ENCODE data around the gene PRDM15. TPM values are rescaled to one million over a fixed set of nuclear protein-coding genes. Genes with fewer than 3 reads are reported as not detected.

Gene PRDM15
- total and polyA plus RNA-seq, 4 donors: 1.2 to 5.7 (median 2.1) TPM

- Histone ChIP-seq H3K4me1 (ENCODE audit: control insufficient read depth in 4 of 4, insufficient read depth in 4 of 4, low read length in 3 of 4) (no peaks in the 10 kb centered on the region), H3K27me3 (ENCODE audit: control insufficient read depth in 4 of 4, insufficient read depth in 4 of 4, low read length in 3 of 4) (no peaks in the 10 kb centered on the region), H3K9me3 (ENCODE audit: control insufficient read depth in 4 of 4, low read length in 3 of 4) (no peaks in the 10 kb centered on the region), H3K4me3 (ENCODE audit: low read depth in 1 of 3, low read length in 3 of 3) (no peak overlapping the region), H3K27ac (ENCODE audit: low read depth in 1 of 2, low read length in 2 of 2) (no peak overlapping the region), H3K9ac (ENCODE audit: low read depth in 1 of 2, low read length in 2 of 2) (no peak overlapping the region), H3K36me3 (ENCODE audit: control insufficient read depth in 4 of 4, insufficient read depth in 3 of 4, low read depth in 1 of 4, low read length in 3 of 4) (peaks cover 0 to 15% (median 5%) of the 10 kb centered on the region in 4 donors)
- 89% methylated on average over 13 of the region's 13 CpGs for WGBS
- TF ChIP-seq HNF4A (conservative IDR thresholded peaks at IDR 0.05) (no peak), FOXA1 (IDR thresholded peaks at IDR 0.05) (no peak), HNF4G (IDR thresholded peaks at IDR 0.05) (no peak), ATF3 (IDR thresholded peaks at IDR 0.05) (no peak), RAD21 (IDR thresholded peaks at IDR 0.05) (no peak), GABPA (IDR thresholded peaks at IDR 0.05 in 1 of 2, conservative IDR thresholded peaks at IDR 0.05 in 1 of 2) (no peak), TAF1 (conservative IDR thresholded peaks at IDR 0.05) (no peak), NR2F2 (IDR thresholded peaks at IDR 0.05) (no peak), YY1 (IDR thresholded peaks at IDR 0.05) (no peak), ZBTB33 (IDR thresholded peaks at IDR 0.05) (no peak)
- DNase-seq (ENCODE audit: low spot score): no peak
Observed at GRCh38 chr21:41803316-41803715, 75.8 kb downstream of the PRDM15 start.

- Histone ChIP-seq H3K4me1 (ENCODE audit: control insufficient read depth in 4 of 4, insufficient read depth in 4 of 4, low read length in 3 of 4) (no peaks in the 10 kb centered on the region), H3K9ac (ENCODE audit: low read depth in 1 of 2, low read length in 2 of 2) (no peak overlapping the region), H3K27me3 (ENCODE audit: control insufficient read depth in 4 of 4, insufficient read depth in 4 of 4, low read length in 3 of 4) (no peaks in the 10 kb centered on the region), H3K4me3 (ENCODE audit: low read depth in 1 of 3, low read length in 3 of 3) (no peak overlapping the region), H3K27ac (ENCODE audit: low read depth in 1 of 2, low read length in 2 of 2) (no peak overlapping the region), H3K9me3 (ENCODE audit: control insufficient read depth in 4 of 4, low read length in 3 of 4) (no peaks in the 10 kb centered on the region), H3K36me3 (ENCODE audit: control insufficient read depth in 4 of 4, insufficient read depth in 3 of 4, low read depth in 1 of 4, low read length in 3 of 4) (peaks cover 0 to 17% (median 5%) of the 10 kb centered on the region in 4 donors)
- 75% methylated on average over 19 of the region's 19 CpGs for WGBS
- no peak for TF ChIP-seq TAF1 (conservative IDR thresholded peaks at IDR 0.05)
- no peak for TF ChIP-seq NR2F2 (IDR thresholded peaks at IDR 0.05)
- TF ChIP-seq REST (IDR thresholded peaks at IDR 0.05): no peak
- TF ChIP-seq FOXA2 (IDR thresholded peaks at IDR 0.05): no peak
- TF ChIP-seq SP1 (IDR thresholded peaks at IDR 0.05): no peak
- no peak for TF ChIP-seq HNF4G (IDR thresholded peaks at IDR 0.05)
- no peak for TF ChIP-seq GABPA (IDR thresholded peaks at IDR 0.05 in 1 of 2, conservative IDR thresholded peaks at IDR 0.05 in 1 of 2)
- no peak for TF ChIP-seq YY1 (IDR thresholded peaks at IDR 0.05)
- no peak for TF ChIP-seq ATF3 (IDR thresholded peaks at IDR 0.05)
- TF ChIP-seq RAD21 (IDR thresholded peaks at IDR 0.05): no peak
- no peak for TF ChIP-seq FOXA1 (IDR thresholded peaks at IDR 0.05)
- no peak for DNase-seq (ENCODE audit: low spot score)
Observed at GRCh38 chr21:41802684-41803083, 76.5 kb downstream of the PRDM15 start.

Measured in liver (tissue), 9 donors.